ENCODE results near the gene CDH4.

GRCh38 chr20:61815678-61816077 lies 563.6 kb downstream of the CDH4 start:
- TF ChIP-seq, protein P1, sequence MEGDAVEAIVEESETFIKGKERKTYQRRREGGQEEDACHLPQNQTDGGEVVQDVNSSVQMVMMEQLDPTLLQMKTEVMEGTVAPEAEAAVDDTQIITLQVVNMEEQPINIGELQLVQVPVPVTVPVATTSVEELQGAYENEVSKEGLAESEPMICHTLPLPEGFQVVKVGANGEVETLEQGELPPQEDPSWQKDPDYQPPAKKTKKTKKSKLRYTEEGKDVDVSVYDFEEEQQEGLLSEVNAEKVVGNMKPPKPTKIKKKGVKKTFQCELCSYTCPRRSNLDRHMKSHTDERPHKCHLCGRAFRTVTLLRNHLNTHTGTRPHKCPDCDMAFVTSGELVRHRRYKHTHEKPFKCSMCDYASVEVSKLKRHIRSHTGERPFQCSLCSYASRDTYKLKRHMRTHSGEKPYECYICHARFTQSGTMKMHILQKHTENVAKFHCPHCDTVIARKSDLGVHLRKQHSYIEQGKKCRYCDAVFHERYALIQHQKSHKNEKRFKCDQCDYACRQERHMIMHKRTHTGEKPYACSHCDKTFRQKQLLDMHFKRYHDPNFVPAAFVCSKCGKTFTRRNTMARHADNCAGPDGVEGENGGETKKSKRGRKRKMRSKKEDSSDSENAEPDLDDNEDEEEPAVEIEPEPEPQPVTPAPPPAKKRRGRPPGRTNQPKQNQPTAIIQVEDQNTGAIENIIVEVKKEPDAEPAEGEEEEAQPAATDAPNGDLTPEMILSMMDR (IDR thresholded peaks at IDR 0.05; ENCODE audit: borderline replicate concordance, extremely low read depth, low read length, poor library complexity, severe bottlenecking): no peak
- no peak for TF ChIP-seq EZH2 (IDR thresholded peaks at IDR 0.05; ENCODE audit: borderline replicate concordance, low read depth, low read length, severe bottlenecking)
